Activated CD4-positive, alpha-beta memory T cell treated with anti-CD3 and anti-CD28 coated beads for 36 hours (primary cell): Measurements from ENCODE around the gene RGS6. TPM values are rescaled to one million over a fixed set of nuclear protein-coding genes. Genes with fewer than 3 reads are reported as not detected.

ENCODE experiments used
- CTCF ChIA-PET: fragments of 350-600 bp; sonication (Branson Sonifier 250); formaldehyde crosslinking; loops from one replicate; lab custom pipeline; 2021; ENCODE audit warnings: antibody characterized with exemption, inconsistent platforms; lab: Charles Lee
- POLR2A ChIA-PET: fragments of 350-600 bp; sonication (Branson Sonifier 250); formaldehyde crosslinking; loops from one replicate; lab custom pipeline; 2021; ENCODE audit warnings: antibody characterized with exemption; lab: Charles Lee
- DNase-seq: peaks from one replicate; pipeline ENCODE4 v3.0.0-alpha.2; 2020
- H3K27ac Mint-ChIP-seq: one replicate; pipeline ENCODE4 v1.8.0; 2021; ENCODE audit warnings: mixed read lengths
- H3K27me3 Mint-ChIP-seq: one replicate; pipeline ENCODE4 v1.8.0; 2021; ENCODE audit warnings: mixed read lengths
- H3K36me3 Mint-ChIP-seq: one replicate; pipeline ENCODE4 v1.8.0; 2021; ENCODE audit warnings: mixed read lengths
- H3K4me1 Mint-ChIP-seq: one replicate; pipeline ENCODE4 v1.8.0; 2021; ENCODE audit warnings: low read depth, mixed read lengths
- H3K4me3 Mint-ChIP-seq: one replicate; pipeline ENCODE4 v1.8.0; 2021; ENCODE audit warnings: mild to moderate bottlenecking, mixed read lengths
- H3K9me3 Mint-ChIP-seq: one replicate; pipeline ENCODE4 v1.8.0; 2021; ENCODE audit warnings: mixed read lengths
- intact Hi-C: fragments of 100-400 bp; cut with micrococcal nuclease; formaldehyde crosslinking; loops from one replicate; pipeline ENCODE4 v1.15.1; 2023
- total RNA-seq, 2 experiments: library from RNA; stranded (reverse); gene quantifications; one replicate each; pipeline ENCODE4 v1.2.3, GENCODE V29; 2021

RGS6 gene
- total RNA-seq, 2 experiments from 2014 or later, result 0.15 to 0.19 TPM

GRCh38 chr14:72098210-72098609 is 166.0 kb downstream of the RGS6 start:
- no peak for DNase-seq
- Mint-ChIP-seq H3K27ac (no peak overlapping the region), H3K4me3 (no peak overlapping the region), H3K36me3 (no peaks in the 10 kb centered on the region), H3K9me3 (no peaks in the 10 kb centered on the region), H3K4me1 (peaks cover 5% of the 10 kb centered on the region), H3K27me3 (peaks cover 18% of the 10 kb centered on the region)
- ChIA-PET POLR2A (no interaction called here), CTCF (no interaction called here)
- intact Hi-C loops, result no loop called here

- Mint-ChIP-seq H3K27me3 (peaks cover 17% of the 10 kb centered on the region), H3K4me1 (peaks cover 5% of the 10 kb centered on the region), H3K9me3 (no peaks in the 10 kb centered on the region), H3K27ac (no peak overlapping the region), H3K4me3 (no peak overlapping the region), H3K36me3 (no peaks in the 10 kb centered on the region)
- no peak for DNase-seq
- POLR2A ChIA-PET, result no interaction called here
- intact Hi-C loops, result no loop called here
- CTCF ChIA-PET, result no interaction called here
These were observed 167.3 kb downstream of the RGS6 start for GRCh38 chr14:72099566-72099965.

- ChIA-PET CTCF (interaction anchor here (0.6 to 1.9 kb wide), 13 partner anchors 9 to 318 kb away, joined by 3 to 12 read pairs (median 4); no protein-coding TSS in a partner anchor), POLR2A (no interaction called here)
- Mint-ChIP-seq H3K4me1 (no peaks in the 10 kb centered on the region), H3K36me3 (no peaks in the 10 kb centered on the region), H3K27ac (no peak overlapping the region), H3K9me3 (no peaks in the 10 kb centered on the region), H3K4me3 (no peak overlapping the region), H3K27me3 (peaks cover 15% of the 10 kb centered on the region)
- peak; percentile 62 for DNase-seq
- intact Hi-C loops, result no loop called here
These were observed 171.9 kb downstream of the RGS6 start for GRCh38 chr14:72104011-72104613.

- Mint-ChIP-seq H3K27me3 (peaks cover 26% of the 10 kb centered on the region), H3K36me3 (no peaks in the 10 kb centered on the region), H3K27ac (no peak overlapping the region), H3K4me3 (no peak overlapping the region), H3K9me3 (no peaks in the 10 kb centered on the region), H3K4me1 (no peaks in the 10 kb centered on the region)
- CTCF ChIA-PET, result no interaction called here
- intact Hi-C loops, result no loop called here
- POLR2A ChIA-PET, result no interaction called here
- no peak for DNase-seq
These were observed 179.7 kb downstream of the RGS6 start for GRCh38 chr14:72111911-72112310.

GRCh38 chr14:72118841-72119240 is 186.6 kb downstream of the RGS6 start:
- DNase-seq, result no peak
- no peak overlapping the region for H3K4me3 Mint-ChIP-seq
- intact Hi-C loops, result no loop called here
- no peaks in the 10 kb centered on the region for H3K9me3 Mint-ChIP-seq
- POLR2A ChIA-PET, result no interaction called here
- H3K4me1 Mint-ChIP-seq, result no peaks in the 10 kb centered on the region
- peaks cover 13% of the 10 kb centered on the region for H3K27me3 Mint-ChIP-seq
- H3K36me3 Mint-ChIP-seq, result no peaks in the 10 kb centered on the region
- CTCF ChIA-PET, result no interaction called here
- H3K27ac Mint-ChIP-seq, result no peak overlapping the region

GRCh38 chr14:72120315-72120714 is 188.1 kb downstream of the RGS6 start:
- intact Hi-C loops, result no loop called here
- Mint-ChIP-seq H3K27ac (no peak overlapping the region), H3K4me3 (no peak overlapping the region), H3K9me3 (no peaks in the 10 kb centered on the region), H3K36me3 (no peaks in the 10 kb centered on the region), H3K4me1 (no peaks in the 10 kb centered on the region), H3K27me3 (peaks cover 6% of the 10 kb centered on the region)
- ChIA-PET CTCF (no interaction called here), POLR2A (no interaction called here)
- no peak for DNase-seq

GRCh38 chr14:72123755-72124154 is 191.5 kb downstream of the RGS6 start:
- H3K9me3 Mint-ChIP-seq, result no peaks in the 10 kb centered on the region
- intact Hi-C loops, result no loop called here
- no peak overlapping the region for H3K27ac Mint-ChIP-seq
- H3K4me1 Mint-ChIP-seq, result no peaks in the 10 kb centered on the region
- H3K4me3 Mint-ChIP-seq, result no peak overlapping the region
- H3K27me3 Mint-ChIP-seq, result peaks cover 4% of the 10 kb centered on the region
- ChIA-PET POLR2A (no interaction called here), CTCF (no interaction called here)
- no peak for DNase-seq
- H3K36me3 Mint-ChIP-seq, result no peaks in the 10 kb centered on the region

GRCh38 chr14:72124171-72124570 is 191.9 kb downstream of the RGS6 start:
- Mint-ChIP-seq H3K36me3 (no peaks in the 10 kb centered on the region), H3K4me3 (no peak overlapping the region), H3K27ac (no peak overlapping the region), H3K9me3 (no peaks in the 10 kb centered on the region), H3K4me1 (no peaks in the 10 kb centered on the region), H3K27me3 (peaks cover 4% of the 10 kb centered on the region)
- no peak for DNase-seq
- CTCF ChIA-PET, result no interaction called here
- POLR2A ChIA-PET, result no interaction called here
- intact Hi-C loops, result no loop called here

GRCh38 chr14:72126091-72126490 is 193.9 kb downstream of the RGS6 start:
- intact Hi-C loops, result no loop called here
- no peaks in the 10 kb centered on the region for H3K9me3 Mint-ChIP-seq
- no peak for DNase-seq
- H3K4me3 Mint-ChIP-seq, result no peak overlapping the region
- no peaks in the 10 kb centered on the region for H3K4me1 Mint-ChIP-seq
- peaks cover 4% of the 10 kb centered on the region for H3K27me3 Mint-ChIP-seq
- no peak overlapping the region for H3K27ac Mint-ChIP-seq
- ChIA-PET POLR2A (no interaction called here), CTCF (no interaction called here)
- H3K36me3 Mint-ChIP-seq, result no peaks in the 10 kb centered on the region

- POLR2A ChIA-PET, result no interaction called here
These were observed 194.3 kb downstream of the RGS6 start for GRCh38 chr14:72126561-72126960.

GRCh38 chr14:72128629-72129028 is 196.4 kb downstream of the RGS6 start:
- H3K4me1 Mint-ChIP-seq, result no peaks in the 10 kb centered on the region
- no peak overlapping the region for H3K27ac Mint-ChIP-seq
- H3K27me3 Mint-ChIP-seq, result peaks cover 11% of the 10 kb centered on the region
- intact Hi-C loops, result no loop called here
- no peak overlapping the region for H3K4me3 Mint-ChIP-seq
- no peaks in the 10 kb centered on the region for H3K36me3 Mint-ChIP-seq
- ChIA-PET CTCF (no interaction called here), POLR2A (no interaction called here)
- H3K9me3 Mint-ChIP-seq, result no peaks in the 10 kb centered on the region
- DNase-seq, result no peak

More at GRCh38 chr14:72126561-72126960, 194.3 kb downstream of the RGS6 start:
- CTCF ChIA-PET, result no interaction called here
- Mint-ChIP-seq H3K4me1 (no peaks in the 10 kb centered on the region), H3K36me3 (no peaks in the 10 kb centered on the region), H3K9me3 (no peaks in the 10 kb centered on the region), H3K4me3 (no peak overlapping the region), H3K27me3 (peaks cover 4% of the 10 kb centered on the region), H3K27ac (no peak overlapping the region)
- DNase-seq, result no peak
- intact Hi-C loops, result no loop called here

GRCh38 chr14:72129291-72129690 is 197.1 kb downstream of the RGS6 start:
- intact Hi-C loops, result no loop called here
- ChIA-PET CTCF (no interaction called here), POLR2A (no interaction called here)
- Mint-ChIP-seq H3K9me3 (no peaks in the 10 kb centered on the region), H3K4me1 (no peaks in the 10 kb centered on the region), H3K27ac (no peak overlapping the region), H3K4me3 (no peak overlapping the region), H3K36me3 (no peaks in the 10 kb centered on the region), H3K27me3 (peaks cover 15% of the 10 kb centered on the region)
- DNase-seq, result no peak

GRCh38 chr14:72141084-72141483 is 208.9 kb downstream of the RGS6 start:
- no peak for DNase-seq
- CTCF ChIA-PET, result no interaction called here
- Mint-ChIP-seq H3K9me3 (no peaks in the 10 kb centered on the region), H3K27me3 (peaks cover 4% of the 10 kb centered on the region), H3K27ac (no peak overlapping the region), H3K36me3 (no peaks in the 10 kb centered on the region), H3K4me1 (no peaks in the 10 kb centered on the region), H3K4me3 (no peak overlapping the region)
- POLR2A ChIA-PET, result no interaction called here
- intact Hi-C loops, result no loop called here
